GM18520 (cell line): Measurements from ENCODE around the gene ZNF281.
"Not testable (repeated sequence)": the region's sequence is repeated elsewhere in the genome, so short reads cannot be mapped to it uniquely, and the experiment has no call there.

Source experiments
- ATAC-seq: cut with Tn5 transposase; IDR thresholded peaks from one replicate; pipeline ENCODE4 v1.9.1; 2021; ENCODE audit not compliant: unreplicated experiment

The ZNF281 gene

GRCh38 chr1:200409761-200410565 is at the start of gene ZNF281:
Gene ZNF281, minus strand, starts transcription at chr1:200410036. Its CDS starts 331 bp downstream, at chr1:200409705.
- peak; percentile 86 for ATAC-seq

GRCh38 chr1:200458780-200459179 is 48.9 kb upstream of the ZNF281 start:
- no peak for ATAC-seq

- no peak for ATAC-seq
Measured at GRCh38 chr1:200457810-200458209, 48.0 kb upstream of the ZNF281 start.

- ATAC-seq = no peak
Measured at GRCh38 chr1:200454425-200454824, 44.6 kb upstream of the ZNF281 start.

- ATAC-seq = no peak
Measured at GRCh38 chr1:200453553-200453905, 43.7 kb upstream of the ZNF281 start.

GRCh38 chr1:200452850-200453552 is 43.2 kb upstream of the ZNF281 start:
- ATAC-seq = no peak

GRCh38 chr1:200448034-200448762 is 38.4 kb upstream of the ZNF281 start:
- ATAC-seq = peak; percentile 95

GRCh38 chr1:200445213-200445612 is 35.4 kb upstream of the ZNF281 start:
- no peak for ATAC-seq

GRCh38 chr1:200444478-200444877 is 34.6 kb upstream of the ZNF281 start:
- ATAC-seq = no peak

- no peak for ATAC-seq
Measured at GRCh38 chr1:200443860-200444259, 34.0 kb upstream of the ZNF281 start.

GRCh38 chr1:200442537-200443156 is 32.8 kb upstream of the ZNF281 start:
- no peak for ATAC-seq

- no peak for ATAC-seq
Measured at GRCh38 chr1:200442023-200442422, 32.2 kb upstream of the ZNF281 start.

GRCh38 chr1:200438911-200439310 is 29.1 kb upstream of the ZNF281 start:
- no peak for ATAC-seq

GRCh38 chr1:200438413-200438812 is 28.6 kb upstream of the ZNF281 start:
- not testable (repeated sequence) for ATAC-seq

- peak; percentile 52 for ATAC-seq
Measured at GRCh38 chr1:200437556-200438203, 27.8 kb upstream of the ZNF281 start.

- ATAC-seq = no peak
Measured at GRCh38 chr1:200437088-200437487, 27.3 kb upstream of the ZNF281 start.

- no peak for ATAC-seq
Measured at GRCh38 chr1:200436436-200436835, 26.6 kb upstream of the ZNF281 start.

GRCh38 chr1:200435200-200435780 is 25.5 kb upstream of the ZNF281 start:
- no peak for ATAC-seq

- no peak for ATAC-seq
Measured at GRCh38 chr1:200433586-200433985, 23.8 kb upstream of the ZNF281 start.

GRCh38 chr1:200432586-200432985 is 22.8 kb upstream of the ZNF281 start:
- ATAC-seq = no peak
